ENCODE measurements around the gene FGD1.

DNA sequence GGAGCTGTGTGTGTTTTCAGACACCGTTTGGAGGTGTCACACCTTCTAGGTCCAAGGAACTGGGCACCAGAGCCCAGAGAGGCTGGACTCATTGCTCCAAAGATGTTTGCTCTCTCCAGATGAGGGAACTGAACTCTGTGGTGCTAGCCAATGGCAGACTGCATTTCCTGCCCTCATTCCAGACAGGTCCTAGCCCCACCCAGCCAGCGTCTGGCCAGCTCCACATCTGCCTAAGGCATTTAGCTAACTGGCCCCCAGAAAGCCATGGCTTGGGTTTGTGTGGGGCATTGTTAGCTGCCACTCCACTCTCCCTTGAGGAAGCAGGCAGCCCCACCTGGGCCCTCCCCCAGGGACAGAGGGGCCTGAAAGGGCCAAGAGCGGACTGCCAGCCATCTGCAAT lies 11.4 kb downstream of the FGD1 start:
- TF ChIP-seq TAF1 (IDR thresholded peaks at IDR 0.05; ENCODE audit: borderline replicate concordance, low read depth, low read length) (no peak), POLR2A (IDR thresholded peaks at IDR 0.05; ENCODE audit: low read depth, low read length) (no peak)
